WTC11 (cell line): Measurements from ENCODE around the gene CDH11. TPM values are rescaled to one million over a fixed set of nuclear protein-coding genes. Genes with fewer than 3 reads are reported as not detected.

Experiments used
- ATAC-seq: fragments of 200-7000 bp; cut with Tn5 transposase; 2 replicates; pipeline ENCODE4 v1.10.0; 2021; ENCODE audit warnings: mild to moderate bottlenecking, moderate library complexity
- CTCF ChIA-PET: fragments of 300-600 bp; sonication (Branson Sonifier 250); formaldehyde crosslinking; loops from one replicate; lab custom pipeline; 2021; ENCODE audit warnings: antibody characterized with exemption; lab: Charles Lee
- POLR2A ChIA-PET: fragments of 350-600 bp; sonication (Branson Sonifier 250); formaldehyde crosslinking; loops from one replicate; lab custom pipeline; 2021; ENCODE audit warnings: antibody characterized with exemption; lab: Charles Lee
- DNase-seq: peaks from one replicate; pipeline ENCODE4 v3.0.0; 2021; ENCODE audit warnings: low spot score
- H3K27ac Mint-ChIP-seq: 2 replicates; pipeline ENCODE4 v1.8.0; 2021; ENCODE audit warnings: mixed read lengths
- H3K27me3 Mint-ChIP-seq: 2 replicates; pipeline ENCODE4 v1.8.0; 2021; ENCODE audit warnings: low read depth, mild to moderate bottlenecking, moderate library complexity, mixed read lengths
- H3K36me3 Mint-ChIP-seq: 2 replicates; pipeline ENCODE4 v1.8.0; 2021; ENCODE audit warnings: mixed read lengths
- H3K4me1 Mint-ChIP-seq: 2 replicates; pipeline ENCODE4 v1.8.0; 2022; ENCODE audit warnings: mixed read lengths
- H3K4me3 Mint-ChIP-seq: 2 replicates; pipeline ENCODE4 v1.8.0; 2021; ENCODE audit warnings: mild to moderate bottlenecking, moderate library complexity, mixed read lengths
- H3K9me3 Mint-ChIP-seq: 2 replicates; pipeline ENCODE4 v1.8.0; 2021; ENCODE audit warnings: mixed read lengths
- CREM ChIP-seq: sonication (generic); formaldehyde crosslinking; IDR thresholded peaks from 2 replicates; pipeline ENCODE4 v1.8.1; 2022; ENCODE audit warnings: mild to moderate bottlenecking, missing genetic modification reagents, moderate library complexity
- GABPB1 ChIP-seq: sonication (generic); formaldehyde crosslinking; IDR thresholded peaks from 2 replicates; pipeline ENCODE4 v1.8.1; 2023; ENCODE audit warnings: mild to moderate bottlenecking, missing genetic modification reagents
- IRF1 ChIP-seq: sonication (generic); formaldehyde crosslinking; IDR thresholded peaks from 2 replicates; pipeline ENCODE4 v1.8.0; 2023; ENCODE audit warnings: missing genetic modification reagents
- NFATC4 ChIP-seq: fragments of 250-450 bp; sonication (Bioruptor Pico); IDR thresholded peaks from 2 replicates; pipeline ENCODE4 v1.9.0; 2021; ENCODE audit warnings: mild to moderate bottlenecking
- NR1H2 ChIP-seq: sonication (generic); formaldehyde crosslinking; IDR thresholded peaks from 2 replicates; pipeline ENCODE4 v1.9.0; 2021; ENCODE audit warnings: mild to moderate bottlenecking, moderate library complexity, missing genetic modification reagents
- NR3C1 ChIP-seq: sonication (generic); formaldehyde crosslinking; conservative IDR thresholded peaks from 2 replicates; pipeline ENCODE4 v1.8.1; 2023; ENCODE audit warnings: low read depth, mild to moderate bottlenecking, missing genetic modification reagents
- OVOL2 ChIP-seq: fragments of 250-450 bp; sonication (Bioruptor Pico); IDR thresholded peaks from 2 replicates; pipeline ENCODE4 v1.9.0; 2021; ENCODE audit warnings: mild to moderate bottlenecking, borderline replicate concordance
- PRDM15 ChIP-seq: sonication (generic); formaldehyde crosslinking; IDR thresholded peaks from 2 replicates; pipeline ENCODE4 v1.8.0; 2022; ENCODE audit warnings: missing genetic modification reagents
- STAT6 ChIP-seq: sonication (generic); formaldehyde crosslinking; conservative IDR thresholded peaks from 2 replicates; pipeline ENCODE4 v1.8.1; 2023; ENCODE audit warnings: mild to moderate bottlenecking, low read depth, missing genetic modification reagents, moderate library complexity
- TEAD1 ChIP-seq: sonication (generic); formaldehyde crosslinking; IDR thresholded peaks from 2 replicates; pipeline ENCODE4 v1.8.0; 2022; ENCODE audit warnings: mild to moderate bottlenecking, missing genetic modification reagents
- ZBTB21 ChIP-seq: sonication (generic); formaldehyde crosslinking; IDR thresholded peaks from 2 replicates; pipeline ENCODE4 v1.8.1; 2023; ENCODE audit warnings: mild to moderate bottlenecking, missing genetic modification reagents, borderline replicate concordance
- ZNF219 ChIP-seq: sonication (generic); formaldehyde crosslinking; IDR thresholded peaks from 2 replicates; pipeline ENCODE4 v1.8.0; 2023; ENCODE audit warnings: missing genetic modification reagents, mild to moderate bottlenecking, borderline replicate concordance
- ZNF396 ChIP-seq: fragments of 250-450 bp; sonication (Bioruptor Pico); IDR thresholded peaks from 2 replicates; pipeline ENCODE4 v1.8.0; 2021; ENCODE audit warnings: mild to moderate bottlenecking, moderate library complexity, borderline replicate concordance
- total RNA-seq: library from RNA; stranded (reverse); gene quantifications from 3 replicates; pipeline ENCODE4 v1.2.3, GENCODE V29; 2021
- TF ChIP-seq, protein P1 (sequence below): sonication (generic); formaldehyde crosslinking; IDR thresholded peaks from 2 replicates; pipeline ENCODE4 v1.8.1; 2023; ENCODE audit warnings: mild to moderate bottlenecking, missing genetic modification reagents
- TF ChIP-seq, protein P2 (sequence below): sonication (generic); formaldehyde crosslinking; IDR thresholded peaks from 2 replicates; pipeline ENCODE4 v1.8.0; 2022; ENCODE audit warnings: mild to moderate bottlenecking, missing genetic modification reagents
- TF ChIP-seq, protein P3 (sequence below): sonication (generic); formaldehyde crosslinking; IDR thresholded peaks from 2 replicates; pipeline ENCODE4 v1.8.1; 2023; ENCODE audit warnings: mild to moderate bottlenecking, missing genetic modification reagents, moderate library complexity
- TF ChIP-seq, protein P4 (sequence below): fragments of 250-450 bp; sonication (Bioruptor Pico); conservative IDR thresholded peaks from 2 replicates; pipeline ENCODE4 v1.9.0; 2021; ENCODE audit warnings: mild to moderate bottlenecking

Gene CDH11
- total RNA-seq, 1 experiment from 2014 or later, result 11.6 TPM

DNA sequence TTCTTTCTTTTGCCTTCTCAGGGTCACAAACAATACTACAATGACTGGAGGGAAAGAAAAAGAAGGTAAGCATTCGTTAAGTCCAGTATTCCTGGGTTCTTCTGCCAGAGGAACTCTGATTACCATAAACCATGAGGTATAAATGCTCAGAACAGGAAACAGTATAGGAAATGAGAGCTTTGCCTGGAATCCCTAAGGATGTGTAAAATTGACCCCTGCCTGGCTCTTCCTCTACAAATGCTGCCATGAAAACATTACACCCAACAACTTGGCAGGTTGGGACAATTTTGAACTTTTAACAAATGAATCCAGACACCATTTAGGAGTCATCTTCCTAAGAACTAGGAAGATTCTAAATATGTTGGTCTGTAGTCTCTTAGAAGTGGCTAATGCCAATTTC is 173.8 kb downstream of the CDH11 start (continued):
- TF ChIP-seq STAT6 (CRISPR knock-in tag) (no peak), ZNF396 (CRISPR knock-in tag) (no peak), PRDM15 (CRISPR knock-in tag) (no peak)
- TF ChIP-seq, protein P1, sequence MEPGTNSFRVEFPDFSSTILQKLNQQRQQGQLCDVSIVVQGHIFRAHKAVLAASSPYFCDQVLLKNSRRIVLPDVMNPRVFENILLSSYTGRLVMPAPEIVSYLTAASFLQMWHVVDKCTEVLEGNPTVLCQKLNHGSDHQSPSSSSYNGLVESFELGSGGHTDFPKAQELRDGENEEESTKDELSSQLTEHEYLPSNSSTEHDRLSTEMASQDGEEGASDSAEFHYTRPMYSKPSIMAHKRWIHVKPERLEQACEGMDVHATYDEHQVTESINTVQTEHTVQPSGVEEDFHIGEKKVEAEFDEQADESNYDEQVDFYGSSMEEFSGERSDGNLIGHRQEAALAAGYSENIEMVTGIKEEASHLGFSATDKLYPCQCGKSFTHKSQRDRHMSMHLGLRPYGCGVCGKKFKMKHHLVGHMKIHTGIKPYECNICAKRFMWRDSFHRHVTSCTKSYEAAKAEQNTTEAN (CRISPR knock-in tag), result no peak
- TF ChIP-seq, all 79 proteins: peak for 0

DNA sequence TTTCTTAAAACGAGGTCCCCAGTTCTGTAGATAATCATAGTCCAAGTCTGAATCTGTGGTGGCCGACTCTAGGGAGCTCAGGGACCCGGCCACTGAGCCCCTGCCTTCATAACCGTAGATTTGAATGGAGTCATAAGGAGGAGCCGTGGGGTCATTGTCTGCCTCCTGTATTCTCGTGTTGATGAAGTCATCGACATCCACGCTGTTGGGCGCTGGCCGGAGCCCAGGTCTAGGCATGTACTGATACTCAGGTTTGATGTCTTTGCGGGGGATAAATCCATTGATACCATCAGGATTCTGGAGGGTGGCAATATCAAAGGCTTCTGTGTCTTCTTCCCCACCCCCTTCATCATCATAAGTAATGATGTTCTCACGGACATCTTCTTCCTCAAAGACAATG is 174.2 kb downstream of the CDH11 start:
- CTCF ChIA-PET, result no interaction called here
- POLR2A ChIA-PET, result no interaction called here
- Mint-ChIP-seq H3K27me3 (no peaks in the 10 kb centered on the region), H3K27ac (no peak overlapping the region), H3K4me3 (no peak overlapping the region), H3K4me1 (no peaks in the 10 kb centered on the region), H3K36me3 (0 out of 2 replicates have a peak, but pooled peaks cover 2% of the 10 kb centered on the region), H3K9me3 (peaks cover 6% of the 10 kb centered on the region; the same call in 1 of the 2 replicates)
- TF ChIP-seq IRF1 (CRISPR knock-in tag), result no peak
- no peak for TF ChIP-seq NR3C1 (CRISPR knock-in tag)
- no peak for DNase-seq
- ATAC-seq, result no peak

DNA sequence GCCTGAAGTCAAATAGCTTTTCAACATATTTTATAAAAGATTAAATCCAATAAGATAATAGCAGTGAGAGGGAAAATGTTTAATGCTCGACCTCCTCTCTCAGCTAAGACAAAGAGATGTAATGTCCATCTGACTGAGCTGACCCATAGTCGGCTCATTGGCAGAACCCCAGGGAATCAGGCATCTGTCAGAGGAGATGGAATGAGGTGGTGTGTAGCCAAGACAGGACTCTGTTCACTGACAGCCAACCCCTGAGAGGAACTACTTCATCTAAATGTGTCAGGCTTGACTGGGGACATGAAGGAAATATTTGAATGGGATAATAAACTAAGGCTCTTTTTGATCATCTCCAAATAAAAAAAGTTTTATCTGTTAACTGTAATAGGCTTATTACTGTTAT is 188.0 kb downstream of the CDH11 start:
- H3K4me1 Mint-ChIP-seq, result 0 out of 2 replicates have a peak, but pooled peaks cover 3% of the 10 kb centered on the region
- no peak overlapping the region for H3K27ac Mint-ChIP-seq
- DNase-seq, result no peak
- H3K36me3 Mint-ChIP-seq, result no peaks in the 10 kb centered on the region; the same call in 1 of the 2 replicates
- ChIA-PET CTCF (no interaction called here), POLR2A (no interaction called here)
- H3K9me3 Mint-ChIP-seq, result 0 out of 2 replicates have a peak, but pooled peaks cover 1% of the 10 kb centered on the region
- no peak overlapping the region for H3K4me3 Mint-ChIP-seq
- ATAC-seq, result no peak
- no peaks in the 10 kb centered on the region for H3K27me3 Mint-ChIP-seq
- TF ChIP-seq NR3C1 (CRISPR knock-in tag) (no peak), TEAD1 (CRISPR knock-in tag) (no peak), NFATC4 (CRISPR knock-in tag) (no peak), CREM (CRISPR knock-in tag) (no peak), GABPB1 (CRISPR knock-in tag) (no peak), NR1H2 (no peak), ZNF396 (CRISPR knock-in tag) (no peak), ZBTB21 (CRISPR knock-in tag) (no peak), ZNF219 (CRISPR knock-in tag) (no peak), OVOL2 (CRISPR knock-in tag) (no peak)
- TF ChIP-seq, protein P2, sequence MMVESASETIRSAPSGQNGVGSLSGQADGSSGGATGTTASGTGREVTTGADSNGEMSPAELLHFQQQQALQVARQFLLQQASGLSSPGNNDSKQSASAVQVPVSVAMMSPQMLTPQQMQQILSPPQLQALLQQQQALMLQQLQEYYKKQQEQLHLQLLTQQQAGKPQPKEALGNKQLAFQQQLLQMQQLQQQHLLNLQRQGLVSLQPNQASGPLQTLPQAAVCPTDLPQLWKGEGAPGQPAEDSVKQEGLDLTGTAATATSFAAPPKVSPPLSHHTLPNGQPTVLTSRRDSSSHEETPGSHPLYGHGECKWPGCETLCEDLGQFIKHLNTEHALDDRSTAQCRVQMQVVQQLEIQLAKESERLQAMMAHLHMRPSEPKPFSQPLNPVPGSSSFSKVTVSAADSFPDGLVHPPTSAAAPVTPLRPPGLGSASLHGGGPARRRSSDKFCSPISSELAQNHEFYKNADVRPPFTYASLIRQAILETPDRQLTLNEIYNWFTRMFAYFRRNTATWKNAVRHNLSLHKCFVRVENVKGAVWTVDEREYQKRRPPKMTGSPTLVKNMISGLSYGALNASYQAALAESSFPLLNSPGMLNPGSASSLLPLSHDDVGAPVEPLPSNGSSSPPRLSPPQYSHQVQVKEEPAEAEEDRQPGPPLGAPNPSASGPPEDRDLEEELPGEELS (CRISPR knock-in tag), result no peak
- TF ChIP-seq, protein P3, sequence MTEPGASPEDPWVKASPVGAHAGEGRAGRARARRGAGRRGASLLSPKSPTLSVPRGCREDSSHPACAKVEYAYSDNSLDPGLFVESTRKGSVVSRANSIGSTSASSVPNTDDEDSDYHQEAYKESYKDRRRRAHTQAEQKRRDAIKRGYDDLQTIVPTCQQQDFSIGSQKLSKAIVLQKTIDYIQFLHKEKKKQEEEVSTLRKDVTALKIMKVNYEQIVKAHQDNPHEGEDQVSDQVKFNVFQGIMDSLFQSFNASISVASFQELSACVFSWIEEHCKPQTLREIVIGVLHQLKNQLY, result no peak
- TF ChIP-seq, protein P4, sequence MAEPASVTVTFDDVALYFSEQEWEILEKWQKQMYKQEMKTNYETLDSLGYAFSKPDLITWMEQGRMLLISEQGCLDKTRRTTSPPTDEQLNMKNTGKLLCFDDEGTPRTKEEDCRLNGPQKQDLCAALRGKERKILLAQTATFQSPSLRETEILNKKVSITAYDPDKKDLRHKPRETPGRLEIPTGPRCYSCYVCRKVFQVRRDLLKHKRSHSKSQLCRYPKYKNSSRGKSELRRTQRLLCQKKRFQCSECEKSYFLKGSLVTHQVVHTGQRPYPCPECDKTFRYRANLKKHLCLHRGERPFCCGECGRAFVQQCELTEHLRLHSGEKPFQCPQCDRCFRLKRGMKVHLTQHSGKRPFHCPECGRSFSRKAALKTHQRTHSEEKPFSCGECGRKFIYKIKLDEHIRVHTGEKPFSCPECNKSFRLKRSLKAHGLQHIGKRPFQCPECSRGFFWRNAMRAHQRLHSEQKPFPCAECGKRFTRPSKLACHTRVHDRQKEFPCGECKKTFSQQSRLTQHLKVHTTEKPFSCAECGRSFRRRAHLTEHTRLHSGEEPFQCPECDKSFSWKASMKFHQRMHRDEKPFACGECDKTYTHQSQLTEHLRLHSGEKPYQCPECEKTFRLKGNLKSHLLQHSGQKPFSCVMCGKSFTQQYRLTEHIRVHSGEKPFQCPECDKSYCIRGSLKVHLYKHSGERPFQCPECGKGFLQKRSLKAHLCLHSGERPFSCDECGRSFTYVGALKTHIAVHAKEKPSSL (CRISPR knock-in tag), result no peak
